Progenitor cell of endocrine pancreas (in vitro differentiated cells): ENCODE data around the gene UCN3. TPM values are rescaled to one million over a fixed set of nuclear protein-coding genes. Genes with fewer than 3 reads are reported as not detected.
A peak's percentile ranks its signal among the peaks of the same experiment; 100 is the strongest.
"Not testable (repeated sequence)": the region's sequence is repeated elsewhere in the genome, so short reads cannot be mapped to it uniquely, and the experiment has no call there.

Experiments
- DNase-seq: peaks from one replicate; pipeline ENCODE4 v3.0.0; 2021; ENCODE audit warnings: low spot score; ENCODE audit not compliant: unreplicated experiment
- H3K27ac Mint-ChIP-seq: 2 replicates; pipeline ENCODE4 v1.8.0; 2021; ENCODE audit warnings: mild to moderate bottlenecking, moderate library complexity, mixed read lengths
- H3K27me3 Mint-ChIP-seq: 2 replicates; pipeline ENCODE4 v1.8.0; 2021; ENCODE audit warnings: mixed read lengths
- H3K36me3 Mint-ChIP-seq: 2 replicates; pipeline ENCODE4 v1.8.0; 2022; ENCODE audit warnings: mixed read lengths; ENCODE audit not compliant: insufficient read depth
- H3K4me1 Mint-ChIP-seq: 2 replicates; pipeline ENCODE4 v1.8.0; 2021; ENCODE audit warnings: low read depth, mixed read lengths
- H3K4me3 Mint-ChIP-seq: 2 replicates; pipeline ENCODE4 v1.8.0; 2021; ENCODE audit warnings: low read depth, mild to moderate bottlenecking, moderate library complexity, mixed read lengths
- H3K9me3 Mint-ChIP-seq: 2 replicates; pipeline ENCODE4 v1.8.0; 2021; ENCODE audit warnings: low read depth, mixed read lengths
- CTCF ChIP-seq: fragments of 200-600 bp; sonication (generic); IDR thresholded peaks from one replicate; pipeline ENCODE4 v1.5.0; 2021; ENCODE audit warnings: antibody characterized with exemption, mild to moderate bottlenecking; ENCODE audit not compliant: unreplicated experiment
- total RNA-seq: library from RNA; stranded (reverse); gene quantifications from 2 replicates; pipeline ENCODE4 v1.2.1, GENCODE V29; 2021

The UCN3 gene
- total RNA-seq, 1 donor from 2014 or later: 1.3 TPM

GRCh38 chr10:5373307-5373706, 8.5 kb downstream of the UCN3 start:
- peaks cover 3% of the 10 kb centered on the region for H3K4me1 Mint-ChIP-seq
- H3K36me3 Mint-ChIP-seq: no peaks in the 10 kb centered on the region
- H3K9me3 Mint-ChIP-seq: peaks cover 12% of the 10 kb centered on the region
- H3K4me3 Mint-ChIP-seq: no peak overlapping the region
- H3K27ac Mint-ChIP-seq: no peak overlapping the region
- no peaks in the 10 kb centered on the region for H3K27me3 Mint-ChIP-seq
- DNase-seq: no peak
- no peak for TF ChIP-seq CTCF

GRCh38 chr10:5373891-5374611, 9.3 kb downstream of the UCN3 start:
- Mint-ChIP-seq H3K9me3 (peaks cover 13% of the 10 kb centered on the region), H3K4me3 (no peak overlapping the region), H3K27me3 (no peaks in the 10 kb centered on the region), H3K36me3 (no peaks in the 10 kb centered on the region), H3K4me1 (peaks cover 3% of the 10 kb centered on the region), H3K27ac (no peak overlapping the region)
- DNase-seq: no peak
- no peak for TF ChIP-seq CTCF

GRCh38 chr10:5376450-5376849, 11.7 kb downstream of the UCN3 start:
- H3K4me3 Mint-ChIP-seq: no peak overlapping the region
- peaks cover 3% of the 10 kb centered on the region for H3K4me1 Mint-ChIP-seq
- DNase-seq: no peak
- TF ChIP-seq CTCF: no peak
- H3K27me3 Mint-ChIP-seq: no peaks in the 10 kb centered on the region
- peak overlapping the region; percentile 69 for H3K27ac Mint-ChIP-seq
- H3K9me3 Mint-ChIP-seq: peaks cover 8% of the 10 kb centered on the region
- no peaks in the 10 kb centered on the region for H3K36me3 Mint-ChIP-seq

GRCh38 chr10:5379202-5379601, 14.4 kb downstream of the UCN3 start:
- H3K27ac Mint-ChIP-seq, H3K4me1 Mint-ChIP-seq, H3K4me3 Mint-ChIP-seq, H3K27me3 Mint-ChIP-seq, H3K36me3 Mint-ChIP-seq, DNase-seq, H3K9me3 Mint-ChIP-seq: not testable (repeated sequence)

- not testable (repeated sequence) for H3K4me3 Mint-ChIP-seq, H3K4me1 Mint-ChIP-seq, H3K36me3 Mint-ChIP-seq, H3K27me3 Mint-ChIP-seq, H3K9me3 Mint-ChIP-seq, DNase-seq, H3K27ac Mint-ChIP-seq
Measured at GRCh38 chr10:5380395-5380794, 15.6 kb downstream of the UCN3 start.

GRCh38 chr10:5381187-5381586, 16.4 kb downstream of the UCN3 start:
- no peak for TF ChIP-seq CTCF
- DNase-seq: no peak

More at GRCh38 chr10:5381187-5381586, 16.4 kb downstream of the UCN3 start:
- no peaks in the 10 kb centered on the region for H3K4me1 Mint-ChIP-seq
- H3K9me3 Mint-ChIP-seq: peaks cover 11% of the 10 kb centered on the region
- H3K27ac Mint-ChIP-seq: no peak overlapping the region
- no peak overlapping the region for H3K4me3 Mint-ChIP-seq
- H3K36me3 Mint-ChIP-seq: no peaks in the 10 kb centered on the region
- H3K27me3 Mint-ChIP-seq: no peaks in the 10 kb centered on the region
